ENCODE measurements around the gene PDE11A. TPM values are rescaled to one million over a fixed set of nuclear protein-coding genes. Genes with fewer than 3 reads are reported as not detected.

PDE11A gene
- total RNA-seq, 4 donors from 2014 or later: 0.11 to 1.2 (median 0.26) TPM

- intact Hi-C loops (cut with DNase I; ENCODE audit: low total_unique reads): no loop called here
- 64 to 68% methylated on average over 1 of the region's 1 CpG for WGBS, 2 donors
- DNase-seq (ENCODE audit: low spot score in 2 of 2): no peak
- H3K4me3 ChIP-seq (ENCODE audit: low read depth, poor library complexity, severe bottlenecking): no peak overlapping the region
- TF ChIP-seq, protein P1, sequence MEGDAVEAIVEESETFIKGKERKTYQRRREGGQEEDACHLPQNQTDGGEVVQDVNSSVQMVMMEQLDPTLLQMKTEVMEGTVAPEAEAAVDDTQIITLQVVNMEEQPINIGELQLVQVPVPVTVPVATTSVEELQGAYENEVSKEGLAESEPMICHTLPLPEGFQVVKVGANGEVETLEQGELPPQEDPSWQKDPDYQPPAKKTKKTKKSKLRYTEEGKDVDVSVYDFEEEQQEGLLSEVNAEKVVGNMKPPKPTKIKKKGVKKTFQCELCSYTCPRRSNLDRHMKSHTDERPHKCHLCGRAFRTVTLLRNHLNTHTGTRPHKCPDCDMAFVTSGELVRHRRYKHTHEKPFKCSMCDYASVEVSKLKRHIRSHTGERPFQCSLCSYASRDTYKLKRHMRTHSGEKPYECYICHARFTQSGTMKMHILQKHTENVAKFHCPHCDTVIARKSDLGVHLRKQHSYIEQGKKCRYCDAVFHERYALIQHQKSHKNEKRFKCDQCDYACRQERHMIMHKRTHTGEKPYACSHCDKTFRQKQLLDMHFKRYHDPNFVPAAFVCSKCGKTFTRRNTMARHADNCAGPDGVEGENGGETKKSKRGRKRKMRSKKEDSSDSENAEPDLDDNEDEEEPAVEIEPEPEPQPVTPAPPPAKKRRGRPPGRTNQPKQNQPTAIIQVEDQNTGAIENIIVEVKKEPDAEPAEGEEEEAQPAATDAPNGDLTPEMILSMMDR (IDR thresholded peaks at IDR 0.05): no peak
- no peak for TF ChIP-seq POLR2A (IDR thresholded peaks at IDR 0.05)
Measured at GRCh38 chr2:177818412-177818811, 254.2 kb downstream of the PDE11A start.

DNA sequence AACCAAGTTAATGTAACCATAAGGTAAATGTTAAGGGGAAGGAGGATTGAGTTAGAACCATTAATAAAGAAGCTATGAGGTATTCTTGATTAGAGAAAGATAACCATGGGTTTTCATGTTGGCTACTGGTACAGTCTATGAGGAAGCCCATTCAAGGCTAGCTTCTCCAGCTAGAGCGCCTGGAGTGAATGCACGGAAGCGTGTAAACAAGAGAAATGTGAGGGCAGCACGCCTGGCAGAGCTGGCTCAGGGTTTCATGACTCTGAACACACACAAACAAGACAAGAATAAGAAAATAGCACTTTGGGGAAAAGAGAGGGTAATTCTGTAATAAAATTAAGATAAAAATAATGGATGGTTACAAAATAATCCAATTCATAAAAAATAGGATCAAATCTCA lies 255.3 kb downstream of the PDE11A start:
- intact Hi-C loops (cut with DNase I; ENCODE audit: low total_unique reads): no loop called here
- 70 to 81% methylated on average over 4 of the region's 4 CpGs for WGBS, 2 donors
- DNase-seq (ENCODE audit: low spot score in 2 of 2): no peak
- no peak overlapping the region for H3K4me3 ChIP-seq (ENCODE audit: low read depth, poor library complexity, severe bottlenecking)
- no peak for TF ChIP-seq POLR2A (IDR thresholded peaks at IDR 0.05)
- TF ChIP-seq, protein P1 (IDR thresholded peaks at IDR 0.05): no peak

GRCh38 chr2:177816766-177817165 lies 255.8 kb downstream of the PDE11A start:
- no peak for DNase-seq (ENCODE audit: low spot score in 2 of 2)
- TF ChIP-seq POLR2A (IDR thresholded peaks at IDR 0.05): no peak
- TF ChIP-seq, protein P1 (IDR thresholded peaks at IDR 0.05): no peak
- H3K4me3 ChIP-seq (ENCODE audit: low read depth, poor library complexity, severe bottlenecking): no peak overlapping the region
- intact Hi-C loops (cut with DNase I; ENCODE audit: low total_unique reads): no loop called here

GRCh38 chr2:177812713-177813396 lies 259.7 kb downstream of the PDE11A start:
- WGBS, 2 donors: 83 to 88% methylated on average over 2 of the region's 2 CpGs
- DNase-seq (ENCODE audit: low spot score in 2 of 2): no peak
- no peak overlapping the region for H3K4me3 ChIP-seq (ENCODE audit: low read depth, poor library complexity, severe bottlenecking)
- TF ChIP-seq, protein P1 (IDR thresholded peaks at IDR 0.05): no peak
- TF ChIP-seq POLR2A (IDR thresholded peaks at IDR 0.05): no peak
- intact Hi-C loops (cut with DNase I; ENCODE audit: low total_unique reads): no loop called here

- intact Hi-C loops (cut with DNase I; ENCODE audit: low total_unique reads): no loop called here
- TF ChIP-seq, protein P1 (IDR thresholded peaks at IDR 0.05): no peak
- no peak for TF ChIP-seq POLR2A (IDR thresholded peaks at IDR 0.05)
- no peak overlapping the region for H3K4me3 ChIP-seq (ENCODE audit: low read depth, poor library complexity, severe bottlenecking)
- DNase-seq (ENCODE audit: low spot score in 2 of 2): no peak
Measured at GRCh38 chr2:177810906-177811305, 261.7 kb downstream of the PDE11A start.

Data from lower leg skin (tissue), 4 donors.